HepG2 (cell line): ENCODE measurements around the gene ZNF223. TPM values are rescaled to one million over a fixed set of nuclear protein-coding genes. Genes with fewer than 3 reads are reported as not detected.

Experiments
- AGO1 ChIP-seq: fragments of 200-400 bp; formaldehyde crosslinking; IDR thresholded peaks from 2 replicates; pipeline ENCODE4 v1.6.1; 2017; ENCODE audit warnings: mild to moderate bottlenecking, low read depth, low read length, moderate library complexity; ENCODE audit not compliant: poor library complexity, severe bottlenecking
- CAMTA2 ChIP-seq: sonication (generic); formaldehyde crosslinking; IDR thresholded peaks from 2 replicates; pipeline ENCODE4 v1.4.0; 2020; ENCODE audit warnings: mild to moderate bottlenecking, missing genetic modification reagents, borderline replicate concordance
- IKZF4 ChIP-seq: sonication (generic); formaldehyde crosslinking; IDR thresholded peaks from 2 replicates; pipeline ENCODE4 v1.5.1; 2020; ENCODE audit warnings: borderline replicate concordance, mild to moderate bottlenecking, low read depth, missing genetic modification reagents; ENCODE audit errors: not compliant biosample characterization
- NFKB2 ChIP-seq: sonication (generic); formaldehyde crosslinking; IDR thresholded peaks from 2 replicates; pipeline ENCODE4 v1.4.0; 2020; ENCODE audit warnings: missing genetic modification reagents, borderline replicate concordance
- SIN3A ChIP-seq: IDR thresholded peaks from 2 replicates; pipeline ENCODE4 v1.6.1; 2011; ENCODE audit warnings: low read depth, mild to moderate bottlenecking, control low read depth, low read length, borderline replicate concordance
- THAP11 ChIP-seq: IDR thresholded peaks from 2 replicates; pipeline ENCODE4 v1.6.1; 2016; ENCODE audit warnings: missing biosample characterization, missing genetic modification reagents
- ZBTB1 ChIP-seq: sonication (generic); formaldehyde crosslinking; IDR thresholded peaks from 2 replicates; pipeline ENCODE4 v1.4.0; 2020; ENCODE audit warnings: missing genetic modification reagents, borderline replicate concordance
- ZKSCAN1 ChIP-seq: fragments of 150-350 bp; IDR thresholded peaks from 2 replicates; pipeline ENCODE4 v1.6.1; 2014; ENCODE audit warnings: low read length
- ZNF12 ChIP-seq: sonication (generic); formaldehyde crosslinking; IDR thresholded peaks from 2 replicates; pipeline ENCODE4 v1.5.0; 2020; ENCODE audit warnings: missing genetic modification reagents
- ZNF337 ChIP-seq: sonication (generic); formaldehyde crosslinking; IDR thresholded peaks from 2 replicates; pipeline ENCODE4 v1.5.1; 2020; ENCODE audit warnings: missing genetic modification reagents, low read depth, mild to moderate bottlenecking, borderline replicate concordance
- ZNF574 ChIP-seq: sonication (generic); formaldehyde crosslinking; IDR thresholded peaks from 2 replicates; pipeline ENCODE4 v1.4.0; 2020; ENCODE audit warnings: missing genetic modification reagents
- ZNF660 ChIP-seq: sonication (generic); formaldehyde crosslinking; IDR thresholded peaks from 2 replicates; pipeline ENCODE4 v1.5.1; 2020; ENCODE audit warnings: mild to moderate bottlenecking, low read depth, missing genetic modification reagents, borderline replicate concordance
- ZNF724P ChIP-seq: sonication (generic); formaldehyde crosslinking; IDR thresholded peaks from 2 replicates; pipeline ENCODE4 v1.8.0; 2022; ENCODE audit warnings: missing genetic modification reagents, borderline replicate concordance
- ZNF777 ChIP-seq: sonication (generic); formaldehyde crosslinking; IDR thresholded peaks from 2 replicates; pipeline ENCODE4 v1.4.0; 2020; ENCODE audit warnings: missing genetic modification reagents
- ZSCAN30 ChIP-seq: sonication (generic); formaldehyde crosslinking; IDR thresholded peaks from 2 replicates; pipeline ENCODE4 v1.5.0; 2020; ENCODE audit warnings: mild to moderate bottlenecking, missing genetic modification reagents
- polyA plus RNA-seq, 8 experiments: library from polyadenylated mRNA; depleted of rRNA in 3 of 8; stranded (reverse) in 7 of 8; unstranded in 1 of 8; fragments of >200 nt; fragmentation: Illumina TruSeq in 4 of 8; extraction: Trizol in 4 of 8; gene quantifications; 2 replicates each; pipeline versions ENCODE4 v1.2.1 to v1.2.3, GENCODE V29; 2011 to 2016; ENCODE audit warnings: low read depth in 4 of 8, missing spikeins in 1 of 8, mixed read lengths in 1 of 8; ENCODE audit not compliant: insufficient read depth in 1 of 8
- total RNA-seq, 5 experiments: library from RNA; depleted of rRNA; stranded (reverse); fragments of >200 nt; fragmentation: Illumina TruSeq; extraction: Trizol; gene quantifications; 2 replicates each; pipeline ENCODE4 v1.2.3, GENCODE V29; 2016; ENCODE audit warnings: low read depth in 1 of 5
- TF ChIP-seq, protein P1 (sequence below): sonication (generic); formaldehyde crosslinking; conservative IDR thresholded peaks from 2 replicates; pipeline ENCODE4 v1.8.0; 2022; ENCODE audit warnings: missing genetic modification reagents
- TF ChIP-seq, protein P2 (sequence below): IDR thresholded peaks from 2 replicates; pipeline ENCODE4 v1.6.1; 2012; ENCODE audit warnings: low read depth, low read length, improper control_type of control experiment
- TF ChIP-seq, protein P3 (sequence below): IDR thresholded peaks from 2 replicates; pipeline ENCODE4 v1.6.1; 2016; ENCODE audit warnings: missing biosample characterization, missing genetic modification reagents, low read depth

Gene ZNF223
- total and polyA plus RNA-seq, 2 of the 13 experiments (the other 11 are each of a cell fraction or from before 2014, with no cell fraction given) = 2.0 to 4.8 TPM

- TF ChIP-seq SIN3A (peak; percentile 15; the same call in 1 of the 2 replicates), ZNF777 (CRISPR knock-in tag) (peak; percentile 78; the same call in 1 of the 2 replicates), ZKSCAN1 (0 out of 2 replicates have a peak, but pooled peaks have one; percentile 9), ZBTB1 (CRISPR knock-in tag) (no peak), ZSCAN30 (CRISPR knock-in tag) (no peak), ZNF574 (CRISPR knock-in tag) (peak; percentile 83), ZNF660 (CRISPR knock-in tag) (no peak), CAMTA2 (CRISPR knock-in tag) (no peak), ZNF724P (no peak), ZNF12 (CRISPR knock-in tag) (no peak), THAP11 (CRISPR knock-in tag) (peak; percentile 98), AGO1 (no peak), ZNF337 (CRISPR knock-in tag) (no peak), NFKB2 (CRISPR knock-in tag) (peak; percentile 52; the same call in 1 of the 2 replicates), IKZF4 (no peak)
- TF ChIP-seq, protein P1, sequence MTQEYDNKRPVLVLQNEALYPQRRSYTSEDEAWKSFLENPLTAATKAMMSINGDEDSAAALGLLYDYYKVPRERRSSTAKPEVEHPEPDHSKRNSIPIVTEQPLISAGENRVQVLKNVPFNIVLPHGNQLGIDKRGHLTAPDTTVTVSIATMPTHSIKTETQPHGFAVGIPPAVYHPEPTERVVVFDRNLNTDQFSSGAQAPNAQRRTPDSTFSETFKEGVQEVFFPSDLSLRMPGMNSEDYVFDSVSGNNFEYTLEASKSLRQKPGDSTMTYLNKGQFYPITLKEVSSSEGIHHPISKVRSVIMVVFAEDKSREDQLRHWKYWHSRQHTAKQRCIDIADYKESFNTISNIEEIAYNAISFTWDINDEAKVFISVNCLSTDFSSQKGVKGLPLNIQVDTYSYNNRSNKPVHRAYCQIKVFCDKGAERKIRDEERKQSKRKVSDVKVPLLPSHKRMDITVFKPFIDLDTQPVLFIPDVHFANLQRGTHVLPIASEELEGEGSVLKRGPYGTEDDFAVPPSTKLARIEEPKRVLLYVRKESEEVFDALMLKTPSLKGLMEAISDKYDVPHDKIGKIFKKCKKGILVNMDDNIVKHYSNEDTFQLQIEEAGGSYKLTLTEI (CRISPR knock-in tag) = no peak
- TF ChIP-seq, protein P2, sequence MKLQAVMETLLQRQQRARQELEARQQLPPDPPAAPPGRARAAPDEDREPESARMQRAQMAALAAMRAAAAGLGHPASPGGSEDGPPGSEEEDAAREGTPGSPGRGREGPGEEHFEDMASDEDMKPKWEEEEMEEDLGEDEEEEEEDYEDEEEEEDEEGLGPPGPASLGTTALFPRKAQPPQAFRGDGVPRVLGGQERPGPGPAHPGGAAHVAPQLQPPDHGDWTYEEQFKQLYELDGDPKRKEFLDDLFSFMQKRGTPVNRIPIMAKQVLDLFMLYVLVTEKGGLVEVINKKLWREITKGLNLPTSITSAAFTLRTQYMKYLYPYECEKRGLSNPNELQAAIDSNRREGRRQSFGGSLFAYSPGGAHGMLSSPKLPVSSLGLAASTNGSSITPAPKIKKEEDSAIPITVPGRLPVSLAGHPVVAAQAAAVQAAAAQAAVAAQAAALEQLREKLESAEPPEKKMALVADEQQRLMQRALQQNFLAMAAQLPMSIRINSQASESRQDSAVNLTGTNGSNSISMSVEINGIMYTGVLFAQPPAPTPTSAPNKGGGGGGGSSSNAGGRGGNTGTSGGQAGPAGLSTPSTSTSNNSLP = no peak
- TF ChIP-seq, protein P3, sequence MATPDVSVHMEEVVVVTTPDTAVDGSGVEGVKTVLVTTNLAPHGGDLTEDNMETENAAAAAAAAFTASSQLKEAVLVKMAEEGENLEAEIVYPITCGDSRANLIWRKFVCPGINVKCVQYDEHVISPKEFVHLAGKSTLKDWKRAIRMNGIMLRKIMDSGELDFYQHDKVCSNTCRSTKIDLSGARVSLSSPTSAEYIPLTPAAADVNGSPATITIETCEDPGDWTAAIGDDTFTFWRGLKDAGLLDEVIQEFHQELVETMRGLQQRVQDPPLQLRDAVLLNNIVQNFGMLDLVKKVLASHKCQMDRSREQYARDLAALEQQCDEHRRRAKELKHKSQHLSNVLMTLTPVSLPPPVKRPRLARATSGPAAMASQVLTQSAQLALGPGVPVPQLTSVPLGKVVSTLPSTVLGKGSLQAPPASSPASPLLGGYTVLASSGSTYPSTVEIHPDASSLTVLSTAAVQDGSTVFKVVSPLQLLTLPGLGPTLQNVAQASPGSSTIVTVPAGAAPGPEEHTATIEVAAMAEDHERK (CRISPR knock-in tag) = no peak
Measured at GRCh38 chr19:44025217-44025936, 26.5 kb upstream of the ZNF223 start, which contains the start of gene ZNF222 (continued).
